Hepatocyte (in vitro differentiated cells): ENCODE measurements around the gene CDH10. TPM values are rescaled to one million over a fixed set of nuclear protein-coding genes. Genes with fewer than 3 reads are reported as not detected.

Experiments used
- DNase-seq: peaks from one replicate; pipeline ENCODE4 v3.0.0-alpha.2; 2016; ENCODE audit warnings: low spot score
- H2AFZ ChIP-seq: fragments of 200-600 bp; sonication (generic); 2 replicates; pipeline ENCODE4 v1.6.0; 2016; ENCODE audit warnings: antibody characterized with exemption, mild to moderate bottlenecking
- H3K27ac ChIP-seq: fragments of 200-600 bp; sonication (generic); 2 replicates; pipeline ENCODE4 v1.5.1; 2016; ENCODE audit warnings: mild to moderate bottlenecking
- H3K27me3 ChIP-seq: fragments of 200-600 bp; sonication (generic); 2 replicates; pipeline ENCODE4 v1.6.1; 2016
- H3K36me3 ChIP-seq: fragments of 200-600 bp; sonication (generic); replicated peaks from 2 replicates; pipeline ENCODE4 v1.5.1; 2016; ENCODE audit warnings: low read depth; ENCODE audit not compliant: insufficient read depth
- H3K4me1 ChIP-seq: fragments of 200-600 bp; sonication (generic); 2 replicates; pipeline ENCODE4 v1.5.1; 2016; ENCODE audit warnings: mild to moderate bottlenecking, moderate library complexity; ENCODE audit not compliant: insufficient read depth
- H3K4me2 ChIP-seq: fragments of 200-600 bp; sonication (generic); 2 replicates; pipeline ENCODE4 v1.6.0; 2016
- H3K4me3 ChIP-seq: fragments of 200-600 bp; sonication (generic); 2 replicates; pipeline ENCODE4 v1.5.1; 2016; ENCODE audit warnings: mild to moderate bottlenecking
- H3K79me2 ChIP-seq: fragments of 200-600 bp; sonication (generic); 2 replicates; pipeline ENCODE4 v1.6.0; 2017; ENCODE audit warnings: mild to moderate bottlenecking
- H3K9me2 ChIP-seq: fragments of 200-600 bp; sonication (generic); replicated peaks from 2 replicates; pipeline ENCODE4 v1.6.0; 2017; ENCODE audit warnings: mild to moderate bottlenecking; ENCODE audit not compliant: insufficient read depth
- H3K9me3 ChIP-seq: fragments of 200-600 bp; sonication (generic); 2 replicates; pipeline ENCODE4 v1.5.1; 2016; ENCODE audit warnings: low read depth, mild to moderate bottlenecking
- H4K20me1 ChIP-seq: fragments of 200-600 bp; sonication (generic); 2 replicates; pipeline ENCODE4 v1.6.0; 2016; ENCODE audit warnings: mild to moderate bottlenecking; ENCODE audit not compliant: insufficient read depth, poor library complexity, severe bottlenecking
- EZH2 ChIP-seq: fragments of 200-600 bp; sonication (generic); IDR thresholded peaks from 2 replicates; pipeline ENCODE4 v1.6.1; 2016; ENCODE audit warnings: antibody characterized with exemption, mild to moderate bottlenecking, borderline replicate concordance
- EZH2phosphoT487 ChIP-seq: fragments of 200-600 bp; sonication (generic); IDR thresholded peaks from one replicate; pipeline ENCODE4 v1.6.1; 2018; ENCODE audit warnings: antibody characterized with exemption, mild to moderate bottlenecking, low read depth, moderate library complexity; ENCODE audit not compliant: unreplicated experiment, severe bottlenecking
- WGBS: methylation state at CpG from one replicate; pipeline ENCODE4 v1.1.6; 2016; ENCODE audit warnings: low lambda C conversion rate; ENCODE audit errors: missing lambda C conversion rate; 5-methylcytosine and 5-hydroxymethylcytosine counted together
- polyA plus RNA-seq: library from polyadenylated mRNA; unstranded; fragments of >200 nt; fragmentation: Nextera tagmentation; extraction: Ambion mirVana; gene quantifications from 2 replicates; pipeline ENCODE4 v1.2.1, GENCODE V29; 2016
- total RNA-seq: library from RNA; depleted of rRNA; stranded (reverse); fragments of >200 nt; gene quantifications from 2 replicates; pipeline ENCODE4 v1.2.3, GENCODE V29; 2014
- TF ChIP-seq, protein P1 (sequence below): fragments of 200-600 bp; sonication (generic); IDR thresholded peaks from 2 replicates; pipeline ENCODE4 v1.5.1; 2016; ENCODE audit warnings: antibody characterized with exemption, mild to moderate bottlenecking; ENCODE audit not compliant: poor library complexity

Gene CDH10
- total and polyA plus RNA-seq, 2 experiments from 2014 or later, result 3.2 to 4.9 TPM

DNA sequence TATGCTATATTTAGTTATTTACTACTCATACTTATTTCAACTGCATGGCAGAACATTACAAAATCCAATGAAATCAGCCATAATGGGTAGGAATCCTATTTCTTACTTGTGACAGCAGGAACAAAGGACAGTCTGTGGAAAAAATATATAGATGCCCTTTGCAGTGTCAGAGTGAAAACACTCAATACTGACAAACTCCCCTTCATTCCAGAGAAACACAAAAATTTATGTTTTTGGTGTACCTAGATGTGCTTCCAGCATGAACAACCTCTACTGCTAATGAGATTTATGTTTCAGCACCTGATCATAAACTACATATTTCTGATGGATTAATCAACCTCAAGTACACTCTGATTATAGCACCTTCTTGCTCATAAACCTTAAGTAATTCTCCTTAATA is 132.4 kb downstream of the CDH10 start:
- H3K4me1 ChIP-seq, result peaks cover 4% of the 10 kb centered on the region

DNA sequence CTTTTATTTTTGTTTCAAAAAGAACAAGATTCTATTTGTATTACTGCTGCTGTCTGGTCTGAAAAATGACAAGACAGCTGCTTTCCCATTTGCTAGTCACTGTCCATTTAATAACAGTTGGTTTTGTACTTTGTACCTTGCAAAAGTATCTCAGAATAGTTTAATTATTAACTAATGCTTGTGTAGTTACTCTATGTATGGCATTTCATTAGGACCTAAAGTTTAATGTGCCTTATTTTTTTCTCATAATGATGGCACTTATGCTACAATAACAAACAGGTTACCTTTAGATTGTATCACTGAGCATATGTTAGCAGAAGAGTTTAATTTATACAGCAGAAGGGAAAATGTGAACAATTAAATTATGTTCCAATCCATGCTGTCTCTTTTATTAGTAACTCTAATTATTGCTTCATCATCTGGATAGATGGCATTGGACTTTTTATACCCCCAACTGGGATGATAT is 134.2 kb downstream of the CDH10 start:
- TF ChIP-seq, protein P1, sequence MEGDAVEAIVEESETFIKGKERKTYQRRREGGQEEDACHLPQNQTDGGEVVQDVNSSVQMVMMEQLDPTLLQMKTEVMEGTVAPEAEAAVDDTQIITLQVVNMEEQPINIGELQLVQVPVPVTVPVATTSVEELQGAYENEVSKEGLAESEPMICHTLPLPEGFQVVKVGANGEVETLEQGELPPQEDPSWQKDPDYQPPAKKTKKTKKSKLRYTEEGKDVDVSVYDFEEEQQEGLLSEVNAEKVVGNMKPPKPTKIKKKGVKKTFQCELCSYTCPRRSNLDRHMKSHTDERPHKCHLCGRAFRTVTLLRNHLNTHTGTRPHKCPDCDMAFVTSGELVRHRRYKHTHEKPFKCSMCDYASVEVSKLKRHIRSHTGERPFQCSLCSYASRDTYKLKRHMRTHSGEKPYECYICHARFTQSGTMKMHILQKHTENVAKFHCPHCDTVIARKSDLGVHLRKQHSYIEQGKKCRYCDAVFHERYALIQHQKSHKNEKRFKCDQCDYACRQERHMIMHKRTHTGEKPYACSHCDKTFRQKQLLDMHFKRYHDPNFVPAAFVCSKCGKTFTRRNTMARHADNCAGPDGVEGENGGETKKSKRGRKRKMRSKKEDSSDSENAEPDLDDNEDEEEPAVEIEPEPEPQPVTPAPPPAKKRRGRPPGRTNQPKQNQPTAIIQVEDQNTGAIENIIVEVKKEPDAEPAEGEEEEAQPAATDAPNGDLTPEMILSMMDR, result no peak
- TF ChIP-seq EZH2, result no peak
- no peak for TF ChIP-seq EZH2phosphoT487
- Histone ChIP-seq H3K79me2 (no peaks in the 10 kb centered on the region), H3K9me3 (no peaks in the 10 kb centered on the region), H3K4me2 (peak overlapping the region; percentile 51), H3K36me3 (no peaks in the 10 kb centered on the region), H2AFZ (no peak overlapping the region), H4K20me1 (no peaks in the 10 kb centered on the region), H3K4me1 (peaks cover 4% of the 10 kb centered on the region), H3K27ac (no peak overlapping the region), H3K27me3 (no peaks in the 10 kb centered on the region), H3K9me2 (no peaks in the 10 kb centered on the region), H3K4me3 (no peak overlapping the region)
- DNase-seq, result no peak

More for the DNA sequence above, 132.4 kb downstream of the CDH10 start:
- H3K79me2 ChIP-seq, result no peaks in the 10 kb centered on the region
- H4K20me1 ChIP-seq, result no peaks in the 10 kb centered on the region
- H3K36me3 ChIP-seq, result no peaks in the 10 kb centered on the region
- no peaks in the 10 kb centered on the region for H3K9me3 ChIP-seq
- H3K9me2 ChIP-seq, result no peaks in the 10 kb centered on the region
- no peak overlapping the region for H3K4me2 ChIP-seq
- H2AFZ ChIP-seq, result no peak overlapping the region
- H3K27me3 ChIP-seq, result no peaks in the 10 kb centered on the region
- no peak for DNase-seq
- TF ChIP-seq EZH2phosphoT487 (no peak), EZH2 (no peak)
- TF ChIP-seq, protein P1, result no peak
- H3K27ac ChIP-seq, result no peak overlapping the region
- no peak overlapping the region for H3K4me3 ChIP-seq

DNA sequence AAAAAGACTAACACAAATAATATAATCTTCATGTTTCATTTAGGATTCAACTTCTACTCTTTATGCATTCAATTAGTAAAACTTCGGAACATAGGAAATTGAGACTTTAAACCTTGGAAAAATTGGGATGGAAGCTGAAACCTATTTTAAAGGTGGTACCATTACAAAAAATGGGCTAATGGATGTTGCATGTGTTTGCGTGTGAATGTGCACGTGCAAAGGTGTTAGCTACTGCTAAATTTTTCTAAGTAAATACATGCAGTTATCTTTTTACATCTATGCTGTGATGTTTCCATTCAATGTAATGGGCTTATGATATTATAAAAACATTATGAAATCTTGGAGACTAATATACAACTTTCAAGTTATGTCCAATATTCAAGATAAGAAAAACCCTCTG is 134.8 kb downstream of the CDH10 start:
- H3K27ac ChIP-seq, result no peak overlapping the region
- H4K20me1 ChIP-seq, result no peaks in the 10 kb centered on the region
- no peaks in the 10 kb centered on the region for H3K36me3 ChIP-seq
- H3K4me2 ChIP-seq, result no peak overlapping the region
- peaks cover 4% of the 10 kb centered on the region for H3K4me1 ChIP-seq
- no peaks in the 10 kb centered on the region for H3K27me3 ChIP-seq
- H3K9me3 ChIP-seq, result no peaks in the 10 kb centered on the region
- H3K9me2 ChIP-seq, result no peaks in the 10 kb centered on the region
- no peak for DNase-seq
- TF ChIP-seq EZH2phosphoT487, result no peak
- no peak for TF ChIP-seq EZH2
- TF ChIP-seq, protein P1, result no peak
- H3K4me3 ChIP-seq, result no peak overlapping the region
- no peaks in the 10 kb centered on the region for H3K79me2 ChIP-seq
- H2AFZ ChIP-seq, result no peak overlapping the region
- 83% methylated on average over 3 of the region's 3 CpGs for WGBS

DNA sequence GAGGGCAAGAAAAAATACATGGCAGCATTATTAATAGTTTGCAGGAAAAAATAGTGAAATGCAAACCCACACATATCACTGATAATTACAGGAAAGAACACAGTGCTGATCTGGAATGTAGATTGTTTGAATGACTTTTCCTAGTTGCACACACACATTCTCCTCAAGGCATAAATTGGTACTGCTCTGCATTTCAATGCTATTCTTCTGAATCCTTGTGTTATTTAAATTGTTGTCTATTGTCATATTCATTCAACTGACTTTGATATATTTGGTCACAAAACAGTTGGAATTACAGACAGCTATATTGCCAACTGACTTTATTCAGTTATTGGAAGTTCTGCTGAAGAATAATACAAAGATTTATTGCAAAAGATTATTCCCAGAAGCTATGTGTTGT is 139.5 kb downstream of the CDH10 start:
- no peaks in the 10 kb centered on the region for H3K9me2 ChIP-seq
- no peaks in the 10 kb centered on the region for H3K36me3 ChIP-seq
- H3K4me1 ChIP-seq, result no peaks in the 10 kb centered on the region
- TF ChIP-seq EZH2phosphoT487, result no peak
- TF ChIP-seq, protein P1, result no peak
- TF ChIP-seq EZH2, result no peak
- H3K27ac ChIP-seq, result no peak overlapping the region
- H3K4me2 ChIP-seq, result no peak overlapping the region
- no peak overlapping the region for H3K4me3 ChIP-seq
- DNase-seq, result no peak
- no peaks in the 10 kb centered on the region for H3K9me3 ChIP-seq
- H3K27me3 ChIP-seq, result no peaks in the 10 kb centered on the region
- no peak overlapping the region for H2AFZ ChIP-seq
- H3K79me2 ChIP-seq, result no peaks in the 10 kb centered on the region
- no peaks in the 10 kb centered on the region for H4K20me1 ChIP-seq
